BJ (cell line): Measurements from ENCODE around the gene CYP2F1. TPM values are rescaled to one million over a fixed set of nuclear protein-coding genes. Genes with fewer than 3 reads are reported as not detected.
"Not testable (repeated sequence)": the region's sequence is repeated elsewhere in the genome, so short reads cannot be mapped to it uniquely, and the experiment has no call there.

Source experiments
- CTCF ChIA-PET: fragments of 350-600 bp; formaldehyde crosslinking; extraction: SDS; loops from one replicate; lab custom pipeline; 2021; ENCODE audit warnings: antibody characterized with exemption, inconsistent platforms; lab: Yijun Ruan, JAX
- POLR2A ChIA-PET: fragments of 300-600 bp; sonication (Branson Sonifier 250); formaldehyde crosslinking; extraction: SDS; loops from one replicate; lab custom pipeline; 2021; ENCODE audit warnings: antibody characterized with exemption; lab: Charles Lee
- DNase-seq: peaks from one replicate; pipeline ENCODE4 v3.0.0-alpha.2; 2011; ENCODE audit warnings: low read depth
- H3K27me3 ChIP-seq: 2 replicates; pipeline ENCODE4 v1.6.0; 2011; ENCODE audit warnings: low read length; ENCODE audit not compliant: control insufficient read depth, insufficient read depth
- H3K36me3 ChIP-seq: 2 replicates; pipeline ENCODE4 v1.5.1; 2011; ENCODE audit warnings: low read length; ENCODE audit not compliant: control insufficient read depth, insufficient read depth
- H3K4me3 ChIP-seq: 2 replicates; pipeline ENCODE4 v1.5.1; 2011; ENCODE audit warnings: low read depth, mild to moderate bottlenecking, control low read depth, low read length
- CTCF ChIP-seq: IDR thresholded peaks from 2 replicates; pipeline ENCODE4 v1.5.1; 2011; ENCODE audit warnings: low read depth, mild to moderate bottlenecking, control low read depth, inconsistent platforms, low read length, moderate library complexity; ENCODE audit not compliant: insufficient read depth
- polyA plus RNA-seq: library from polyadenylated mRNA; depleted of rRNA; stranded (reverse); fragments of >200 nt; gene quantifications from 2 replicates; pipeline ENCODE4 v1.2.3, GENCODE V29; 2011

The CYP2F1 gene
- polyA plus RNA-seq, 1 experiment: not detected

GRCh38 chr19:41136636-41137455, 22.6 kb downstream of the CYP2F1 start:
- no peak overlapping the region for H3K4me3 ChIP-seq
- ChIA-PET CTCF (interaction anchor here (1.5 to 1.6 kb wide), 2 partner anchors 10 kb away, joined by 4 to 7 read pairs; no protein-coding TSS in a partner anchor), POLR2A (no interaction called here)
- no peaks in the 10 kb centered on the region for H3K36me3 ChIP-seq
- no peak for DNase-seq
- no peak for TF ChIP-seq CTCF
- H3K27me3 ChIP-seq: no peaks in the 10 kb centered on the region

DNA sequence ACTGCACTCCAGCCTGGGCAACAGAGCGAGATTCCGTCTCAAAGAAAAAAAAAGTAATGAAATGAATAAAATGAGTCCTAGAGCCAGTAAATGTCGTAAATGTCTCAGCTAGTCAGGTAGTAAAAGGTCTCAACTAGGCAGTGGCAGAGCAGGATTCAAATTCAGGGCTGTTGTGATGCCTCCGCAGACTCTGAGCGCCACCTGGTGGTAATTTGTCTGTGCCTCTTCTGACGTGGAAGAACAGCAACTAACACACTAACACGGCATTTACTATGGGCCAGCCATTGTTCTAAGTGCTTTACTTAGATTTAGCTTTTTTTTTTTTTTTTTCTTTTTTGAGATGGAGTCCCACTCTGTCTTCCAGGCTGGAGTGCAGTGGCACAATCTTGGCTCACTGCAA, 30.2 kb downstream of the CYP2F1 start:
- Histone ChIP-seq H3K4me3 (no peak overlapping the region), H3K36me3 (no peaks in the 10 kb centered on the region), H3K27me3 (no peaks in the 10 kb centered on the region)
- peak; percentile 82 for TF ChIP-seq CTCF
- no peak for DNase-seq
- ChIA-PET CTCF (interaction anchor here (0.6 to 2.2 kb wide), 18 partner anchors 11 to 481 kb away, joined by 3 to 25 read pairs (median 4); no protein-coding TSS in a partner anchor), POLR2A (no interaction called here)

DNA sequence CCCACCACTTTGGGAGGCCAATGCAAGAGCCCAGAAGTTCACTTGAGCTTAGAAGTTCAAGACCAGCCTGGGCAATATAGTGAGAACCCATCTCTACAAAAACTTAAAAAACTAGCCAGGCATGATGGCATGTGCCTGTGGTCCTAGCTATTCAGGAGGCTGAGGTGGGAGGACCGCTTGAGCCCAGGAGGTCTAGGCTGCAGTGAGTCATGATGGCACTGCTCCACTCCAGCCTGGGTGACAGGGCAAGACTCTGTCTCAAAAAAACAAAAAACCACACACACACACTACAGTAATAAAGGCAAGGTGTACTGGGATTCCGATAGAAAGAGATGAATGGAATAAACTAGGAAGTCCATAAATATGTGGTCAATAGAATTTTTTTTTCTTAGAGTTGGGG, 35.6 kb downstream of the CYP2F1 start:
- CTCF ChIA-PET: interaction anchor here (0.6 kb wide), 2 partner anchors 149 to 394 kb away, joined by 3 to 4 read pairs; no protein-coding TSS in a partner anchor
- Histone ChIP-seq H3K27me3 (no peaks in the 10 kb centered on the region), H3K4me3 (no peak overlapping the region), H3K36me3 (no peaks in the 10 kb centered on the region)
- POLR2A ChIA-PET: no interaction called here
- no peak for TF ChIP-seq CTCF
- DNase-seq: no peak

GRCh38 chr19:41150986-41151385, 36.8 kb downstream of the CYP2F1 start:
- H3K27me3 ChIP-seq, DNase-seq, H3K36me3 ChIP-seq, CTCF ChIA-PET, H3K4me3 ChIP-seq, POLR2A ChIA-PET: not testable (repeated sequence)

DNA sequence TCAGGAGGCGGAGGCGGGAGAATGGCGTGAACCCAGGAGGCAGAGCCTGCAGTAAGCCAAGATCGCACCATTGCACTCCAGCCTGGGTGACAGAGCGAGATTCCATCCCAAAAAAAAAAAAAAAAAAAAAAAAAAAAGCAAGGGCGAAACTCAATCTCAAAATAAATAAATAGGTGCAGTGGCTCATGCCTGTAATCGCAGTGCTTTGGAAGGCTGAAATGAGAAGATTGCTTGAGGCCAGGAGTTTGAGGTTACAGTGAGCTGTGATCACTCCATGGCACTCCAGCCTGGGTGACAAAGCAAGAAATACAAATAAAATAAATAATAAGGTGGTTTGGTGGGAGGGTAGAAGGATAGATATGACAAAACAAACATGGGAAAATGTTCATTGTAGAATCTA, 39.8 kb downstream of the CYP2F1 start:
- TF ChIP-seq CTCF: no peak
- DNase-seq: no peak
- Histone ChIP-seq H3K36me3 (no peaks in the 10 kb centered on the region), H3K4me3 (no peak overlapping the region), H3K27me3 (no peaks in the 10 kb centered on the region)
- ChIA-PET CTCF (interaction anchor here (0.7 kb wide), 1 partner anchor 386 kb away, joined by 3 read pairs; no protein-coding TSS in a partner anchor), POLR2A (no interaction called here)

DNA sequence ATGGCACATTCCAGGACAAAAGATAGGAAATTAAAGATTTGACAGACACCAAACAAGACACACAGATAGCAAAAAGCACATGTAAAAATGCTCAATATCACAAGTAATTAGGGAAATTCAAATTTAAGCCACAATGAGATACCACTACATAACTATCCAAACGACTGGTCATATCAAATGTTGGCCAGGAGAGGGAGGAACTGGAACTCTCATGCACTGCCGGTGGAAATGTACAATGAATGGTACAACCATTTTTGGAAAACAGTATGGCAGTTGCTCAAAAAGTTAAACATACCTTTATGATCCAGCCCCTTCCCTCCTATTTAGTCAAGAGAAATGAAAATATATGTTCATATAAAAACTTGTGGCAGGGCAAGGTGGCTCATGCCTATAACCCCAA, 42.0 kb downstream of the CYP2F1 start:
- ChIA-PET POLR2A (no interaction called here), CTCF (no interaction called here)
- peak; percentile 12; the same call in 1 of the 2 replicates for TF ChIP-seq CTCF
- DNase-seq: no peak
- no peaks in the 10 kb centered on the region for H3K27me3 ChIP-seq
- no peak overlapping the region for H3K4me3 ChIP-seq
- H3K36me3 ChIP-seq: no peaks in the 10 kb centered on the region
